ENCODE data around the gene LMBRD1.
"Not testable (repeated sequence)": the region's sequence is repeated elsewhere in the genome, so short reads cannot be mapped to it uniquely, and the experiment has no call there.

LMBRD1 gene

GRCh38 chr6:69796642-69797390 lies at the start of gene LMBRD1:
Gene LMBRD1 (minus strand): TSS chr6:69797010. CDS start chr6:69796881, 129 bp downstream.
- DNase-seq: peak; percentile 68

DNA sequence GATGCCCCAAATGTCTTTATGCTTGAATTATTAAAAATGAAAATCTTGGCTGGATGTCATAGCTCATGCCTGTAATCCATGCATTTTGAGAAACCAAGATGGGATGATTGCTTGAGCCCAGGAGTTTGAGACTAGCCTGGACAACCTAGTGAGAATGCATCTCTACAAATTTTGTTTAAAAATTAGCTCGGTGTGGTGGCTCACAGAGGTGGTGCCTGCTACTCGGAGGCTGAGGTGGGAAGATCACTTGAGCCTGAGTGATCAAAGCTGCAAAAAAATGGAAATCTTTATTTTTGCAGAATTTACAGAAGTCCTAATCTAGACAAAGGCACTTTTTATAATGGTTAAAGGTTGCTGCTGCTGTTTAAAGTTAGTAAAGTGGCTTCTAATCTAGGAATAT lies 49.5 kb upstream of the LMBRD1 start:
- no peak for DNase-seq

- DNase-seq: no peak
Measured at GRCh38 chr6:69843189-69843588, 46.4 kb upstream of the LMBRD1 start.

GRCh38 chr6:69841862-69842261 lies 45.1 kb upstream of the LMBRD1 start:
- DNase-seq: no peak

DNA sequence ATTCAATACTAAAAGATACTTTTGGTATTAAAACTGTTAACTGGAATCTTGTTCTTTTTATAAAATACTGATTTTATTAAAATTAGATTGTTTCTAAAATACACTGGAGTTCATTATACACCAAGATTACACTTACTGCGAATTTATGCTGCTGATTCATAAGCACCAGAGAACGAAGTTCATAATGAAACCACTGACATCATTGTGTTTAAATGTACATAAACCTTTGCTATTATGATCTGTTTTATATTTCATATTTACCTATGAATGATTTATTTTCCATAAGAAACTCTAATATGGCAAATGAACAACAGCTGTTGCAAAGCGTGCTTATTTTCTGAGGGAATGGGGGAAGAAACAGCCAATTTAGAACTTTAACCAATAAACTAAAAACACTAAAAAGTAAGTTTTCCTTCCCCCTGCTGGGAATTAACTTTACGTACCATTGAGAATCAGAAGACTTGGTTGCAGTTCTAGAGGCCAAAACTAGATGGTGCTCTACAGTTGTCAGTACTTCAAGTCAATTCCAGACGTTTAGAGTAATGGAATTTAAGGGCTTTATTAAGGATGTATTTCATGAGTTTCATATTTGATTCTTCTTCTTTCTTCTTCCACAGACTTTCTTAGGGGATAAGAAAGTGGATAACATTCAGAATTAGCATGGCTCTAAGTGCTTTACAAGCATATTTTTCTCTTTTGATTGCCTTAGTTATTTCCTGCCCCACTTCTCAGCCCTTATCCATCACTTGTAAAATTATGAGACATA lies 38.8 kb upstream of the LMBRD1 start:
- DNase-seq: no peak

GRCh38 chr6:69832558-69832957 lies 35.7 kb upstream of the LMBRD1 start:
- no peak for DNase-seq

- DNase-seq: no peak
Measured at GRCh38 chr6:69827276-69827893, 30.6 kb upstream of the LMBRD1 start.

GRCh38 chr6:69825904-69826303 lies 29.1 kb upstream of the LMBRD1 start:
- DNase-seq: no peak

DNA sequence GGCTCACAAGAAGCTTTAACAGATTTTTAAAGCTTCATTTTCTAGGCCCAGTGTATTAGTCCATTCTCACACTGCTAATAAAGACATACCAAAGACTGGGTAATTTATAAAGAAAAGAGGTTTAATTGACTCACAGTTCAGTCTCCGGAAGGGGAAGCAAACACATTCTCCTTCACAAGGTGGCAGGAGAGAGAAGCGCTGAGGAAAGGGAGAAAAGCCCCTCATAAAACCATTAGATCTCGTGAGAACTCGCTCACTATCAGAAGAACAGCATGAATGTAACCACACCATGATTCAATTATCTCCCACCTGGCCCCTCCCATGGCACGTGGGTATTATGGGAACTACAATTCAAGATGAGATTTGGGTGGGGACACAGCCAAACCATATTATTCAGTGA lies 27.5 kb upstream of the LMBRD1 start:
- not testable (repeated sequence) for DNase-seq

DNA sequence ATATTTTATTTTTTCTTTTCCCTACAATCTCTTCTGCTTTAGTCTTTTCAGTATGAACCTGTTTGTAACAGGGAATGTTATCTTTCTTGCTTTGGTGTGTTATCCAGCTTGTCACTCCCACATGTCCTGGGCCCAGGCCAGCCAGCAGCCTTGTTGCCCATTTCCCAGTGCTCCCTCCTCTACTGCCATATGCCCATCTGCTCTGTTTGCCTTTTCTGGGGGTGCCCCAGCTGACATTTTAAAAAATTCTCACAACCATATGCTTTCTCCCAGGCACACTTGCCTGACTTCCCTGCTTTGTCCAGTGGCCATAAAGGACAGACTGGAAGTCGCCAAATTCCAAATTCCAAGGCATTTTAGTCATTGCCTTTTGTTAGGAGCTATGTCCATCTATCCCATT lies 23.6 kb upstream of the LMBRD1 start:
- no peak for DNase-seq

DNA sequence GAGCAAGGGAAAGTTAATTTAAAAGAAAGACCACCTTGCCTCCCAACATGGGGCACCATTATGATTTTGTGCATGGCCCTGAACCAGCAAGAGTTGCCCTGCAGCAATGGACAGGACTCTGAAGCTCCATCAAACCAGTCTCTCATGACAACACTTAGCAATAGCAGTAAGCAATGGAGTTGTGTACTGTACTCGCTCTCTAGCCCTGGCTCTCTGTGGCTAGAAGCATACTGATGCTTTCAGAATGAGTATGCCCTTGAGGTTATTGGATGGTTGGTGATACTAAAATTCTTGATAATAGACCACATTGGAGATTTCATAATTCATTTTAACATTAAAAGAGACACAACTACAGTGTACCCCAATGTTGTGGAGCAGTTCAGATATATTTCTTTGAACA lies 23.2 kb upstream of the LMBRD1 start:
- no peak for DNase-seq

DNA sequence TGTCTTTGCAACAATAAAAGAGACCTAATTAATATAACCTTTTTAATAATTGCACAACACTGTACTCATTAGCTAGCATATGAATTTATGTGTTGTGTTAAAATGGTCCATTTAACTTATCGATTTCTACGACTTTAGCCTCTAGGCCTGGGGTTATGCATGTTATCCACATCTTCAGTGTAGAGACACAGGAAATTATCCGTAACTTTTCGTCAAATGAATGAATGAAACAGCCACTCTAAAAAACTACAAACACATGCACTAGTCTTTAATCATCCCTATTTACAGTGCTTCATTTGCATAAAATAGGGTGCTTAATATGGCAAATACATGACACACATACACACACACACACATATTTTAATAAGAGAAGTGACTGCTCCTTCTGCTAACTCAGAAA lies 22.3 kb upstream of the LMBRD1 start:
- no peak for DNase-seq

GRCh38 chr6:69818223-69818930 lies 21.6 kb upstream of the LMBRD1 start:
- DNase-seq: no peak

GRCh38 chr6:69817358-69817757 lies 20.5 kb upstream of the LMBRD1 start:
- no peak for DNase-seq

DNA sequence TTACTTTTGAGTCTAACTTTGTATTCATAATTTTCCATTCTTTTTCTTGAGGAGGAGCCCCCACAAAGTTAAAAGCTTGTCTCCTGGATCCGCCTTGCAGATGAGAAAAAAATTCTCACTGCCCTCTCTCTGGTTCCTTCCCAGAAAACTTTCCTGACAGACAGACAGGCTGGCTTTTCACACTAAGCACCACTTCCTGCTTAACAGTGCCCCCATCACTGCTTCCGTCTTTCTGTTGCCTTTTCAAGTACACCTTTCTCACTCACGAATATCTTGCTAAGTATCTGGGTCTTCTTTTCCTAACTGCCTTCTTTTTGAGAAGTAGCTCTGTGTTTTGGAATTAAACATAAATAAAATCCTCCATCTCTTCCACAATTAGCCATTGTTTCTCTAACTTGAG lies 19.8 kb upstream of the LMBRD1 start:
- DNase-seq: no peak

GRCh38 chr6:69816026-69816425 lies 19.2 kb upstream of the LMBRD1 start:
- no peak for DNase-seq

GRCh38 chr6:69813508-69813907 lies 16.7 kb upstream of the LMBRD1 start:
- no peak for DNase-seq

DNA sequence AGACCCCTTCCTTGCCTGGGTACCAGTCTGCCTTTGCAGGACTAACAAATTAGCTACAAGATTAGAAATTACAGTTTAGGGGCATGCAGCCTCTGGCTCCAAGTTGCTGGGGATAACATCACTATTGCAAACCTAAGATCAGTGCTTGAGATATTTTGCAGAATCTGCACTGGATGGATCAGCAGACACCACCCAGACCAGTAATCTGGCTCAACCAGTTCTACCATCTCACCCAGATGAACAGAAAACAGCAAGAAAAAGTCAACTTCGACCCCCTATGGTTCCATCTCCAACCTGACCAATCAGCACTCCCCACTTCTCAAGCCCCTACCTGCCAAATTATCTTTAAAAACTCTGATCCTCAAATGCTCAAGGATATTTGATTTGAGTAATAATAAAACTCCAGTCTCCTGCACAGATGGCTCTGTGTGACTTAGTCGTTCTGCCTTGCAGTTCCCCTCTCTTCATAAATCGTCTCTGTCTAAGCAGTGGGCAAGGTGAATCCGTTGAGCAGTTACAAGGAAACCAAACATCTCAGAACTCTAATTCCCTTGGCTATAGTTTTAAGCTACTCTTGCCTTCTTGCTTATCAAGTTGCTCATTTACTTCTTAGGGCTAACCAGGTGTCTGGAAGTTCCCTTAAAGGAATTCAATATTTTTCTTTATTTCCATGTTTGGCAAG lies 16.1 kb upstream of the LMBRD1 start:
- DNase-seq: no peak

GRCh38 chr6:69802995-69803394 lies 6.2 kb upstream of the LMBRD1 start:
- DNase-seq: no peak

DNA sequence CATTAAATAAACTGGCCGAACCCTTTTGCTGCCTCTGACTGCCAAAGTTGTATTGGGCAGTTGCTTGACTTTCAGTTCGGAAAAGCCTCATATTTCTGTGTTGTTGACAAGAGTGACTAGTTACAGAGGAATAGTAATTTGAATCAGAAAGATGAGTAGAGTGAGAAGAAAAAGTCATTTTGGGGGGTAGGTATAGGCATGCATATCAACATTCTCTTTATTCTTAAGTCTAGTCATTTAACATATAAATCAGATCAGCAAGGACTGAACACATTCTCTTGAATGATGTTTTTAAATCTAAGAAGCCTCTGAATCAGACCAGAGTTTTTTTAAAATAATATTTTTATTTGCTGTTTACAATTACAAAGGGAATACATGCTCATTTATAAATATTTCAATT lies 4.9 kb upstream of the LMBRD1 start:
- DNase-seq: no peak

DNA sequence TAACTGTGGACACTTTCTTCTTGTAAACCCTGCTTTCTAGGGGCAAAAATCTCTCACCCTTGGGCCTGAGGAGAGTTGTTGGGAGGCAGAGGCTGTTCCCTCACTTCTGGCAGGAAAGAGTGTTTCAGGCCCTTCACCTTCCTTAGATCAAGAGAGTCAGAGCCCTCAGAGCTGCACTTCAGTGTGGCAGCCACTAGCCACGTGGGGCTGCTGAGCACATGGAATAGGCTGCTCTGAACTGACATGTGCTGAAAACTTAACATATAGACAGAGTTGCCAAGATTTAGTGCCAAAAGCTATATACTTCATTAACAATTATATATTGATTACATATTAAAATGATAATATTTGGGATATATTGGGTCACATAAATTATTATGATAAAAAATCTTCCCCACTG lies 4.4 kb upstream of the LMBRD1 start:
- no peak for DNase-seq

GRCh38 chr6:69798796-69799195 lies 2.0 kb upstream of the LMBRD1 start:
- DNase-seq: not testable (repeated sequence)
